Neural cell (in vitro differentiated cells): ENCODE results near the gene RBM33.

Source experiments
- EP300 ChIP-seq: fragments of 450-650 bp; conservative IDR thresholded peaks from 2 replicates; pipeline ENCODE4 v1.6.1; 2014; ENCODE audit warnings: antibody characterized with exemption, mild to moderate bottlenecking, moderate library complexity; ENCODE audit not compliant: poor library complexity, severe bottlenecking
- EZH2 ChIP-seq: fragments of 200-600, 300-800 bp; shearing (Covaris generic), sonication (generic); IDR thresholded peaks from 2 replicates; pipeline ENCODE4 v1.6.1; 2014; ENCODE audit warnings: antibody characterized with exemption, low read length, borderline replicate concordance, mild to moderate bottlenecking; ENCODE audit not compliant: insufficient read depth, poor library complexity, severe bottlenecking
- POLR2AphosphoS5 ChIP-seq: IDR thresholded peaks from 2 replicates; pipeline ENCODE4 v1.6.1; 2012
- RAD21 ChIP-seq: fragments of 450-650 bp; conservative IDR thresholded peaks from 2 replicates; pipeline ENCODE4 v1.6.1; 2014; ENCODE audit warnings: antibody characterized with exemption, mild to moderate bottlenecking, moderate library complexity
- SMC3 ChIP-seq: fragments of 450-650 bp; conservative IDR thresholded peaks from 2 replicates; pipeline ENCODE4 v1.6.1; 2014; ENCODE audit warnings: antibody characterized with exemption, mild to moderate bottlenecking, moderate library complexity; ENCODE audit not compliant: poor library complexity
- TAF1 ChIP-seq: IDR thresholded peaks from 2 replicates; pipeline ENCODE4 v1.6.1; 2012; ENCODE audit warnings: low read depth
- TF ChIP-seq, protein P1 (sequence below): fragments of 450-650 bp; IDR thresholded peaks from 2 replicates; pipeline ENCODE4 v1.5.1; 2014; ENCODE audit warnings: antibody characterized with exemption, mild to moderate bottlenecking, moderate library complexity; ENCODE audit not compliant: poor library complexity, severe bottlenecking

- TF ChIP-seq, protein P1, sequence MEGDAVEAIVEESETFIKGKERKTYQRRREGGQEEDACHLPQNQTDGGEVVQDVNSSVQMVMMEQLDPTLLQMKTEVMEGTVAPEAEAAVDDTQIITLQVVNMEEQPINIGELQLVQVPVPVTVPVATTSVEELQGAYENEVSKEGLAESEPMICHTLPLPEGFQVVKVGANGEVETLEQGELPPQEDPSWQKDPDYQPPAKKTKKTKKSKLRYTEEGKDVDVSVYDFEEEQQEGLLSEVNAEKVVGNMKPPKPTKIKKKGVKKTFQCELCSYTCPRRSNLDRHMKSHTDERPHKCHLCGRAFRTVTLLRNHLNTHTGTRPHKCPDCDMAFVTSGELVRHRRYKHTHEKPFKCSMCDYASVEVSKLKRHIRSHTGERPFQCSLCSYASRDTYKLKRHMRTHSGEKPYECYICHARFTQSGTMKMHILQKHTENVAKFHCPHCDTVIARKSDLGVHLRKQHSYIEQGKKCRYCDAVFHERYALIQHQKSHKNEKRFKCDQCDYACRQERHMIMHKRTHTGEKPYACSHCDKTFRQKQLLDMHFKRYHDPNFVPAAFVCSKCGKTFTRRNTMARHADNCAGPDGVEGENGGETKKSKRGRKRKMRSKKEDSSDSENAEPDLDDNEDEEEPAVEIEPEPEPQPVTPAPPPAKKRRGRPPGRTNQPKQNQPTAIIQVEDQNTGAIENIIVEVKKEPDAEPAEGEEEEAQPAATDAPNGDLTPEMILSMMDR: no peak
- TF ChIP-seq EZH2: no peak
- TF ChIP-seq POLR2AphosphoS5: no peak
- no peak for TF ChIP-seq TAF1
- no peak for TF ChIP-seq SMC3
- no peak for TF ChIP-seq EP300
- no peak for TF ChIP-seq RAD21
These were observed 176.3 kb downstream of the RBM33 start for GRCh38 chr7:155820788-155821187.
